Measurements from ENCODE around the gene ACVRL1.

ACVRL1 gene

DNA sequence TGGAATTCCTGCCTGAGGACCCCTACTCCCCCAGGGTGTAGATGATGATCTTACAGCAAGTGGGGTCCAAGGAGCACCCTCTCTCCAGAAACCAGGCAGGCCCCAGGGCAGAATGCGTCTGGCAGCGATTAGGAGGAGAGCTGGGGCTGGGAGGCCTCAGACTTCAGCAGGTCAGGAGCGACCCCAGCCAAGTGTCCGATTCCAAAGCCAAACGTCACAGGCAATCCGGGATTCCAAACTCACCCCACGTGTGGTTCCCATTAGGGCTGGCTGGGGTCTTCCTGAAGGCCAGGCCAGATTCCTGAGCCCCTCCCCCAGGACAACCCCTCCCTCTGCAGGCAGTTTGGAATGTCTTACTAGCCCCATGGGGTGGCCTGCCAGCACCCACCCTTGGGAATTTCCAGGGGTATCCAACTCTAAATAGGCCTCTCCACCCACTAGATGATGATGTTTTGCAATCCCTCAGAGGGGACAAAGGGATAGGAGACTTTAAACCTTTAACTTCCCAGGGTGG is 41.5 kb upstream of the ACVRL1 start:
- no peak for DNase-seq (ENCODE audit: low read depth)
- no peak for TF ChIP-seq CTCF (conservative IDR thresholded peaks at IDR 0.05; ENCODE audit: low read depth, low read length)
- no peak overlapping the region for H3K4me3 ChIP-seq (ENCODE audit: low read depth, low read length)

DNA sequence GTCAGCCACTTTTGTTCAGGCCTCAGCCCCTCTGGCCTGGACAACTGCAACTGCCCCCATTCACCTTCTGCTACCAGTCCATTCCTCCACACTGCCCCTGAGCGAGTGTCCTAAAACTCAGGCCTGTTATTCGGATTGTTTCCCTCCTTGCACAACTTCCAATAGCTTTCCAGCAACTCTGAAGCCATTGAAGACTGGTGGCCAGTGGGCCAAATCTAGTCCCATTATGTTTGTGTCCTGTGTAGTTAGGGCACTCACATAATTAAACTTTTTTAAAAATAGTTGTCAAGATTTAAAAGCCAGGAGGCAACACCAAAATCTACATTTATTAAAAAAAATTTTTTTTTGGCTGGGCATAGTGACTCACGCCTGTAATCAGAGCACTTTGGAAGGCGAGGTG is 41.0 kb upstream of the ACVRL1 start:
- TF ChIP-seq CTCF (conservative IDR thresholded peaks at IDR 0.05; ENCODE audit: low read depth, low read length): no peak
- DNase-seq (ENCODE audit: low read depth): no peak
- H3K4me3 ChIP-seq (ENCODE audit: low read depth, low read length): no peak overlapping the region

GRCh38 chr12:51866762-51867161 is 40.5 kb upstream of the ACVRL1 start:
- no peak for TF ChIP-seq CTCF (conservative IDR thresholded peaks at IDR 0.05; ENCODE audit: low read depth, low read length)
- no peak overlapping the region for H3K4me3 ChIP-seq (ENCODE audit: low read depth, low read length)
- DNase-seq (ENCODE audit: low read depth): no peak

DNA sequence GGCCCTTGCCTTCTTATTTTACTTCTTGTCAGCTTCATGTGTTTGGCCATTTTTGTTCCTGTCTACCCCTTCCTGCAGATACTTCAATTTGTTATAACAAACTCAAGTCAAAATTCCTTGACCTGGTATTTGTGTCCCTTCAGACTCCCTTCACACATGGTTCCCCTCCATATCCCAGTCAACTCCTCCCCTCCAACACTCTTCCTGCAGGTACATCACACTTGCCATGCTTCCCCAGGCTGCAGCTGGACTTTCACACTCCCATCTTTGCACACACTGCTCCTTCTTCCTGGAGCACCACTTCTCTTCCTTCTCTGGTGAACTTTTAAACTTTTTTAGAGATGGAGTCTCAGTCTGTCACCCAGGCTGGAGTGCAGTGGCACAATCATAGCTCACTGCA is 39.9 kb upstream of the ACVRL1 start:
- TF ChIP-seq CTCF (conservative IDR thresholded peaks at IDR 0.05; ENCODE audit: low read depth, low read length): no peak

DNA sequence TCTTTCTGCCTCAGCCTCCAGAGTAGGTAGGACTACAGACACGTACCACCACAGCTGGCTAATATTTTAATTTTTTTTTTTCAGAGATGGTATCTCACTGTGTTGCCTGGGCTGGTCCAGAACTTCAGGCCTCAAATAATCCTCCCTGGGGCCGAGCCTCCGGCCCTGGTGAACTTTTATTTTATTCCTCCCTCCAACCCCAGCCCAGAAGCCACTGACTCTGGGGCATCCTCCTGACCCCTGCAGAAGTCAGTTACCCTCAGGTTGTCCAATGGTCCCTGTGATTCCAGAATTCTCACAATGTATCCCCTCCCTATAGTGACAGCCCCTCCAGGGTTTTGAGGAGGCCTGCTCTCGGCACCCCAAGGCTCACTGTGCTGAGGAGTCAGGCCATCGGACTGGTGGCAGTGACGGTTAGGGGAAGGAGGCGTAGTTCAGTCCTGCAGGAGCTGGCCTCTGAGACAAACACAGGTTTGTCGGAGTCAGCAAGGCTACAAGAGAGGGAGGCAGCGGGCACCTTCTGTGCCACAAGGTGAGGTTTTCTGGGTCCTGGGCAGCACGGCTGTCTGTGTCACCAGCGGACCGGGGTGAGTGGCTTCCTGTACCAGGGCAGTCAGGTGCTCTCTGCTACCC is 39.4 kb upstream of the ACVRL1 start:
- DNase-seq (ENCODE audit: low read depth): no peak
- no peak overlapping the region for H3K4me3 ChIP-seq (ENCODE audit: low read depth, low read length)
- no peak for TF ChIP-seq CTCF (conservative IDR thresholded peaks at IDR 0.05; ENCODE audit: low read depth, low read length)

More for the DNA sequence above, 39.9 kb upstream of the ACVRL1 start:
- H3K4me3 ChIP-seq (ENCODE audit: low read depth, low read length): no peak overlapping the region
- no peak for DNase-seq (ENCODE audit: low read depth)

GRCh38 chr12:51868821-51869495 is 38.3 kb upstream of the ACVRL1 start:
- H3K4me3 ChIP-seq (ENCODE audit: low read depth, low read length): peak overlapping the region; percentile 51
- no peak for DNase-seq (ENCODE audit: low read depth)
- TF ChIP-seq CTCF (conservative IDR thresholded peaks at IDR 0.05; ENCODE audit: low read depth, low read length): no peak

DNA sequence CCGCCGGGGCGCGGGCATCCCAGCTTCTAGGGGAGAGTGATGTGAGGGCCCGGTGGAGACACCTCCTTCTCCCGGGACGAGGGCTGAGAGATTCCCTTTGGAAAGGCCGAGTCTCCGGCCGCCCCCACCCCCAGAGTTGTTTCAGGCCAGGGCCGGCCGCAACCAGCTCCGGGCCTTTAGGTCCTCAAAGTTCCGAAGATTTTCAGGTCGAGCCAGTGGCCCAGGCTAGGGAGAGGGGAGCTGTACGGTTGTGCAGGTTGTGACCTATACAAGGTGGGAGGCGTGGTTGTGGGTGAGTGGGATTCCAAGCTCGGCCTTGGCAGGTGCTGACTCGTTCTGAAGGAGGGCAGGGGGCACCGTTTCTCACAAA is 37.8 kb upstream of the ACVRL1 start:
- DNase-seq (ENCODE audit: low read depth): no peak
- H3K4me3 ChIP-seq (ENCODE audit: low read depth, low read length): peak overlapping the region; percentile 51

More for the DNA sequence above, 37.8 kb upstream of the ACVRL1 start:
- TF ChIP-seq CTCF (conservative IDR thresholded peaks at IDR 0.05; ENCODE audit: low read depth, low read length): no peak

Measured in choroid plexus epithelial cell (primary cell).